Measurements from ENCODE around the gene IGFBPL1.
"Not testable (repeated sequence)": the region's sequence is repeated elsewhere in the genome, so short reads cannot be mapped to it uniquely, and the experiment has no call there.

Gene IGFBPL1

GRCh38 chr9:38394416-38394815 is 29.8 kb downstream of the IGFBPL1 start:
- DNase-seq, result no peak

GRCh38 chr9:38393128-38393796 is 31.0 kb downstream of the IGFBPL1 start:
- DNase-seq, result no peak

- peak; percentile 79 for DNase-seq
Measured at GRCh38 chr9:38392235-38393127, 31.8 kb downstream of the IGFBPL1 start, which contains the start of gene ALDH1B1. TSS of gene ALDH1B1 (plus strand) at chr9:38392702. CDS start at chr9:38395749, 3,047 bp downstream.

- no peak for DNase-seq
Measured at GRCh38 chr9:38391278-38392118, 32.8 kb downstream of the IGFBPL1 start.

GRCh38 chr9:38390851-38391250 is 33.4 kb downstream of the IGFBPL1 start:
- no peak for DNase-seq

- DNase-seq, result no peak
Measured at GRCh38 chr9:38390442-38390841, 33.8 kb downstream of the IGFBPL1 start.

GRCh38 chr9:38389313-38389712 is 34.9 kb downstream of the IGFBPL1 start:
- no peak for DNase-seq

- no peak for DNase-seq
Measured at GRCh38 chr9:38388283-38389223, 35.7 kb downstream of the IGFBPL1 start.

GRCh38 chr9:38387751-38388150 is 36.5 kb downstream of the IGFBPL1 start:
- no peak for DNase-seq

- no peak for DNase-seq
Measured at GRCh38 chr9:38387066-38387465, 37.2 kb downstream of the IGFBPL1 start.

GRCh38 chr9:38386319-38386895 is 37.8 kb downstream of the IGFBPL1 start:
- DNase-seq, result no peak

- no peak for DNase-seq
Measured at GRCh38 chr9:38385896-38386295, 38.4 kb downstream of the IGFBPL1 start.

GRCh38 chr9:38384990-38385848 is 39.0 kb downstream of the IGFBPL1 start:
- no peak for DNase-seq

GRCh38 chr9:38382141-38382540 is 42.1 kb downstream of the IGFBPL1 start:
- no peak for DNase-seq

GRCh38 chr9:38380872-38381534 is 43.3 kb downstream of the IGFBPL1 start:
- DNase-seq, result no peak

- no peak for DNase-seq
Measured at GRCh38 chr9:38380230-38380871, 43.9 kb downstream of the IGFBPL1 start.

- not testable (repeated sequence) for DNase-seq
Measured at GRCh38 chr9:38377336-38378083, 46.7 kb downstream of the IGFBPL1 start.

- no peak for DNase-seq
Measured at GRCh38 chr9:38376021-38376670, 48.1 kb downstream of the IGFBPL1 start.
